ENCODE data around the gene MYO1B. TPM values are rescaled to one million over a fixed set of nuclear protein-coding genes. Genes with fewer than 3 reads are reported as not detected.
A peak's percentile ranks its signal among the peaks of the same experiment; 100 is the strongest.

Gene MYO1B
- total RNA-seq, 1 donor from 2014 or later = 157 TPM

GRCh38 chr2:191218292-191218898 lies 26.8 kb upstream of the MYO1B start:
- Mint-ChIP-seq H3K4me1 (ENCODE audit: low read depth) (peaks cover 8% of the 10 kb centered on the region), H3K27me3 (no peaks in the 10 kb centered on the region), H3K27ac (no peak overlapping the region), H3K36me3 (ENCODE audit: insufficient read depth) (no peaks in the 10 kb centered on the region), H3K9me3 (ENCODE audit: low read depth) (peaks cover 4% of the 10 kb centered on the region), H3K4me3 (ENCODE audit: low read depth) (no peak overlapping the region)
- peak; percentile 83 for TF ChIP-seq CTCF (IDR thresholded peaks at IDR 0.05; ENCODE audit: unreplicated experiment)
- DNase-seq (ENCODE audit: low spot score, unreplicated experiment) = peak; percentile 15

DNA sequence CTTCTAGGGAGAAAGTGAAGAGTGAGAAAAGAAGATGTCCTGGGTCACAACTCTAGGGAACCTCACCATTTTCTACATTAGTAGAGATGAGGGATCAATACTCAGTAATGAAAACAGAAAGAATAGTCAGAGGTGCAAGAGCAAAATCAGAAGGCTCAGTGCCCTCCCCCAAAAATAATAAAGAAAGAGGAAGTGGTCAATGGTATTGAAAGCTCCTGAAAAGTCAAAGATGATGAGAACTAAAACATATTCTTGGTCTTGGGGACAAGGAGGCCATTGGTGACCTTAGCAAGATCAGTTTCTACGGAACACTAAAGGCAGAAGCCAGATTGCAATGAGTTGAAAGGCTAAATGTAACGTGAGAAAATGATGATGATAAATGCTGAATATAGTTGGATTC lies 24.5 kb upstream of the MYO1B start:
- no peak for TF ChIP-seq CTCF (IDR thresholded peaks at IDR 0.05; ENCODE audit: unreplicated experiment)
- no peak for DNase-seq (ENCODE audit: low spot score, unreplicated experiment)

GRCh38 chr2:191221666-191222065 lies 23.5 kb upstream of the MYO1B start:
- no peaks in the 10 kb centered on the region for H3K27me3 Mint-ChIP-seq
- DNase-seq (ENCODE audit: low spot score, unreplicated experiment) = no peak
- no peaks in the 10 kb centered on the region for H3K9me3 Mint-ChIP-seq (ENCODE audit: low read depth)
- H3K4me1 Mint-ChIP-seq (ENCODE audit: low read depth) = peaks cover 6% of the 10 kb centered on the region
- no peaks in the 10 kb centered on the region for H3K36me3 Mint-ChIP-seq (ENCODE audit: insufficient read depth)
- no peak overlapping the region for H3K27ac Mint-ChIP-seq
- H3K4me3 Mint-ChIP-seq (ENCODE audit: low read depth) = no peak overlapping the region
- TF ChIP-seq CTCF (IDR thresholded peaks at IDR 0.05; ENCODE audit: unreplicated experiment) = no peak

More for the DNA sequence above, 24.5 kb upstream of the MYO1B start:
- no peak overlapping the region for H3K4me3 Mint-ChIP-seq (ENCODE audit: low read depth)
- H3K27ac Mint-ChIP-seq = no peak overlapping the region
- H3K36me3 Mint-ChIP-seq (ENCODE audit: insufficient read depth) = no peaks in the 10 kb centered on the region
- no peaks in the 10 kb centered on the region for H3K27me3 Mint-ChIP-seq
- H3K4me1 Mint-ChIP-seq (ENCODE audit: low read depth) = peaks cover 6% of the 10 kb centered on the region
- H3K9me3 Mint-ChIP-seq (ENCODE audit: low read depth) = no peaks in the 10 kb centered on the region

DNA sequence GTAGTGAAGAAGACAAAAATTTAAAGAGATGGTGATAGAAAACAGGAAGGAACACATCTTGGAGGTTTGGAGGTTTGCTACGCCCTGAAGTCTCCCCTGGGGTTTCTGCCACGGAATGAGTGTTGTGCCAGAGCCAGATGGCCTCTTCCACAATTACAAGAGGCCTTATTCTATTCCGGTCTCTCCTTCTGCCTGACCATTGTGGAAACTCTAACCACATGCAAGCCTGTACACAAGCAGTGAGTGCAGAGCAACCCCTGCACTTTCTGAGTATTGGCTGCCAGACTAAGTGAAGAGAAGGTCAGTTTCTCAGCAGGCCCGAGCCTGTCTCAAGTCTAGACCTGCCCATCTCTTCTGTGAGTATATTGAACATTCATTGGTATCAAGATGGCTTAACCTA lies 22.7 kb upstream of the MYO1B start:
- Mint-ChIP-seq H3K9me3 (ENCODE audit: low read depth) (no peaks in the 10 kb centered on the region), H3K27ac (no peak overlapping the region), H3K36me3 (ENCODE audit: insufficient read depth) (no peaks in the 10 kb centered on the region), H3K4me3 (ENCODE audit: low read depth) (no peak overlapping the region), H3K4me1 (ENCODE audit: low read depth) (peaks cover 5% of the 10 kb centered on the region), H3K27me3 (no peaks in the 10 kb centered on the region)
- DNase-seq (ENCODE audit: low spot score, unreplicated experiment) = no peak
- no peak for TF ChIP-seq CTCF (IDR thresholded peaks at IDR 0.05; ENCODE audit: unreplicated experiment)

DNA sequence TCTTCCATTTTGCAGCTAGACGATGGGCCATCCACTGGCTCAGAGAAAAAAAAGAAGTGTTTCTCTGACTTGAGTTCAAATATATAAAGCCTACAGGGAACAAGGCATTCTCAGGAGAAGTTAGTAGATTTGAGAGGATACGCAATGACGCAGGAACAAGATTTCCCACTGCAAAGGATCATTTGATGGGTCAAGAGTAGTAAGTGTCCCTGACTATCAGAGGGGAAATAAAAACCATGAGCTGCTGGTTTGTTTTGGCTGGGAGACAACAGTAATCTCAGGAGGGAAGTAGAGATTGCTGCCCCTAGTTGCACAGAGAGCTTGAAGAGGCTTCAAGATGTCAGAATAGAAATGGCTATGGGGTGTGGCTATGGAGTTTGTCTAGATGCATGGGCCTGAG lies 22.3 kb upstream of the MYO1B start:
- H3K9me3 Mint-ChIP-seq (ENCODE audit: low read depth) = no peaks in the 10 kb centered on the region
- no peak overlapping the region for H3K4me3 Mint-ChIP-seq (ENCODE audit: low read depth)

More for the DNA sequence above, 22.3 kb upstream of the MYO1B start:
- Mint-ChIP-seq H3K36me3 (ENCODE audit: insufficient read depth) (no peaks in the 10 kb centered on the region), H3K27ac (no peak overlapping the region), H3K27me3 (no peaks in the 10 kb centered on the region), H3K4me1 (ENCODE audit: low read depth) (peaks cover 3% of the 10 kb centered on the region)
- no peak for TF ChIP-seq CTCF (IDR thresholded peaks at IDR 0.05; ENCODE audit: unreplicated experiment)
- no peak for DNase-seq (ENCODE audit: low spot score, unreplicated experiment)

Data from progenitor cell of endocrine pancreas (in vitro differentiated cells).